ENCODE data around the gene P2RX1.
"Not testable (repeated sequence)": the region's sequence is repeated elsewhere in the genome, so short reads cannot be mapped to it uniquely, and the experiment has no call there.

Gene P2RX1

DNA sequence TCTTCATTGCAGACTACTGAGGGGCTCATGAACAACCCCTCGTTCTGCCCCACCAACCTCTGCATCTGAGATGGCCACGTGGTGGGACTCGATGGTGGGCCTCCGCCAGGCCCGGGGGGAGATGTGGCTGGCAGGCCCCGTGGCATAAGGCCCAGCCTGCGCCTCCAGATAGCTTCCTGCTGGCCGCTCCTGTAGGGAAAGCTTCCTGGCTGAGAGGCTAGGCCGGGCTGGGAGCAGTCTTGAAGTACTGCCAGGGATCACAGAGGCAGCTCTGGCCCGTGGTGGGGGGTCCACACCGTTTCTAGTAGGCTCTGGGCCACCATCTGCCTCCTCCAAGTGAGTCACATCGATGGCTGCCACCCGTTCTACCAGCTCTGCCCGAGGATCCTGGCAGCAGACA lies 31.0 kb downstream of the P2RX1 start:
- DNase-seq: no peak

DNA sequence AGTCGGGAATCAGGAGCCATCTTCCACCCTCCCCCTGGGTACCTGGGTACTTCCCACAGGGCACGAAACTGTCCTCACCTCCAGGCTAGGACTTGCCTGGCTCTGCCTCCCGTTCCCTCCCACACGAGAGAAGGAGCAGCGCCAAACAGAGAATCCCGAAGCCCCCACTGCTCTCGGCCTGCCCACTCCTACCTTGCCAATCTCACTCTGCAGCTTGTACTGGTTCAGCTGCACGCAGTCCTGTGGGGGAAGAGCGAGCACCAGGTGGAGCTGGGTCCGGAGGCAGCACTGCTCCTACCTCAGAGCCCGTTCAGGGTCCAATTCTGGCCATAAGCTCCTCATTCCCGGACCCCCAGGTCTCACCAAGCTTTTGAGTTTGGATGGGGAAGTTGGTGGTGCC lies 32.1 kb downstream of the P2RX1 start:
- no peak for DNase-seq

DNA sequence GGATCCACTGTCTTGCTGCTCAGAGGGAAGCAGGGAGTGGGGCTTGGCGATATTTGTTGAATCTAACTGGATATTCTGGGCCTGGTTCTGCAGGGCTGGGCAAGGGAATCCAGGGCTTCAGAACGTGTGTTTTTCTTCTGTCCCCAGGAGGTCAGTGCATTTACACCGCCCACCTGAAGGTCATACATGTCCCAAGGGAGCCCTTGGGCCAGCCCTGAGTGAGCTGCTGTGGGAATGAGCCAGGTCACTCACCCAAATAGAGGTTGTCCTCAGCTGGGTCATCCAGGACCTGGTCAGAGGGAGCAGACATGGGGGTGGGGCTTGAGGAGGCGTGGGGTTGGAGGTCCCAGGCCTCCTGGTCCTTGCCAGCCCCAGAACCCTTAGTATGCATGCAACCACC lies 34.0 kb downstream of the P2RX1 start:
- no peak for DNase-seq

DNA sequence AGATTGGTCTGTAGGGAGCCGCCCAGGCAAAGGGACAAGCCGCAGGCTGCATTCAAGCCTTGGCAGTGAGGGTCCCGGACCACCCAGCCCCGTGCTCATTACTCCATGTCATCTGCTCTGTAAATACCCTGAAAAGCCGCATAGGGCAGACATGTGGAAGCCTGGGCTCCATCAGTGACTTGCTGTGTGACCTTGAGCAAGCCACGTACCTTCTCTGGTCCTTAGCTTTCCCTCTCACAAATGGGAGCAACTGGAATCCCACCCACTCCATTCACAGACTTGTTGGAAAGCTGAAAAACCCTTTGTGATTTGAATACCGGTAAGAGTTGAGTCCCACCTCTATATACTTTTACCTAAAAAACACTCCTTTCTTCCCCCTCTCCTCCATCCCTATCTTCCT lies 35.3 kb downstream of the P2RX1 start:
- DNase-seq: no peak

DNA sequence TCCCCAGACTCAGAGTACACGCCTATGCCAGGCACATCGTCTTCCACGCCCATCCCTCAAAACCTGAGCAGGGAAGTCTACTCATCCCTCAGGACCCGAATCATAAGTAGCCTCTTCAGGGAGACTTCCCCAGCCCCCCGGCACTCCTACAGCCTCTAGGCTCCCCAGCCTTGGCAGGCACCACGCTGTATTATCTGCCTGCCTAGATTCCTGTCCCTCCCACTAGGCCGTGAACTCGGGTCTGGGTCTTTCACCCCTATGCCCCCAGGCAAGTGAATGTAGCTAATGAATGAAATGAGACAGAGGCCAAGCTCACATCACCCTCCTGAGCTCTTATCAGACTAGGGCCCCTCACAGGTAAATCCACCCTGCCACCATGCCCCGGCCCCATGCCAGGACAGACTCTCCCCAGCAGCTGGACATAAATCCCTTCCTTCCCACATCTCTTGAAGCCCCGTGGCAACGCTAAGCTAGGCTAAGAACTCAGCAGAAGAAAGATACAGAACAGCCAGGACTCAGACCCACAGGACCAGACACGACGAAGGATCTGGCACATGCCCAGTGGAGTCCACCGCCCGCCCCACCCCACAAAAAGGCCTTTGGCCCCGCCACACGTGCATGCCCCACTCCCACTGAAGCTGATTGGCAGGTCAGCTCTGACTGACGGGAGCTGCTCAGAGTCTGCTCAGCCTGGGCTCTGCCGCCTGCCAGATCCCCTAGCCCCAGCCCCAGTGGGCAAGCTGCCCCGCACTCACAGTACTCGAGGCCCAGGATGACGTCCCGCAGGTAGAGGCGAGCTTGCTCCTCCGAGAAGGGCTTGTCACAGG lies 36.5 kb downstream of the P2RX1 start:
- DNase-seq: no peak

DNA sequence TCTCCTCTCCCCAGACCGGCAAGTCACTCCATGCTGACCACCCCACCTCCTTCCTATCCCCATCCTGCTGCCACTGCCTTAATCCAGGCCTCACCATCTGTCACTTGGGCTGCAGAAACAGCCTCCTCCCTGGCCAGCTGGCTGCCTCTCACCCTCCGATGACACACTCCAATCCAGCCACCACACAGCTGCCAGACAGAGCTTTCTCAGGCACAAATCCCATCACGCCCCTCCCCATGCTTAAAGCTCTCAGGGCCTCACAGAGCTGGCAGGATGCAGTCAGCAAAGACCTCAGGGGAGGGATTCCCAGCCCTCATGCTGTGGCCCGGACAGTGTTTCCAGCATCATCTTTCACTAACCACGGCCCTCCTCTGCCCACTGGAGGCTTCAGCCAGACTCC lies 37.1 kb downstream of the P2RX1 start:
- no peak for DNase-seq

DNA sequence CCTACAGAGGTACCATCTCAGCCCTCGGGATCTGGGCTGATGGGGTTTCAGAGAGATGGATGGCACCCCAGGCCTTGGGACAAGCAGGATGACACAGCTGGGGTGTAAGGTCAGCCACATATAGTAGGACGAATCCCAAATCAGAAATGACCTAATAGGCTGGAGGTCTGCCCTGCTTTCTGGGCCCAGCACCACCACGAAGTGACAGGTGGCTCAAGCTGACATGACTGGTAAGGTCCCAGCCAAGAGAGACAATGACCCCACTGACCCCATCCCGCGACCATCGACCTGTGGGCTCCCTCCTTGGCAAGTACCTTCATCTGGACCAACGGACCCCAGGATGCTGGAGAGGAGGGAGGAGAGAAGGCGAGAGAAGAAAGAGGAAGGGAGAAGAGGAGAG lies 39.0 kb downstream of the P2RX1 start:
- no peak for DNase-seq

DNA sequence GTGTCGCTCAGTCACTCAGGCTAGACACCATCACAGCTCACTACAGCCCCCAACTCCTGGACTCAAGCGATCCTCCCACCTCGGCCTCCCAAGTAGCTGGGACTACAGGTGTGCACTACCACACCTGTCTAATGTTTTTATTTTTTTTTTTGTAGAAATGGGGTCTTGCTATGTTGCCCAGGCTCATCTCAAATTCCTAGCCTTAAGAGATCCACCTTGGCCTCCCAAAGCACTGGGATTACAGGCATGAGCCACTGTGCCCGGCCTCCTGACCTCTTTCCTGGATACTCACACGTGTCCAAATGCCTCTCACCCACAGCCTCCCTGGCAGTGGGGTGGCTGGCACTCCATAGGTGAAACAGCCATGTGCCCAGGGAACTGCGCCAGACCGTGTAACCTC lies 40.9 kb downstream of the P2RX1 start:
- no peak for DNase-seq

DNA sequence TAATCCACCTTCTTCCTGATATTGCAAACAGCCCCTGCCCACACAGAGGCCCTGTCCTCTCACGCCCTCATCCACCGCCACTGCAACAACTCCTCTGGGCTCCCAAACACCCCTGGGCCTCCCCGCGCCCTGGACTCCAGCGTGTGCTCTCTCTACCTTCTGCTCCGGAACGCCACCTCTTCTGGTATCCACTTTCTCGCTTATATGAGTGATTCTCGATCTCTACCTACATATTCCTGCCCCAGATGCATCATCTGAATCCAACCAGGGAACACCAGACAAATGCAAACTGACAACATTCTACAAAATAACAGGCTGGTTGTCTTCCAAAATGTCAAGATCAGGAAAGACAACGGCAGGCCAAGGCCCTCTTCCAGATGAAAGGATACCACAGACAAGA lies 42.4 kb downstream of the P2RX1 start:
- DNase-seq: no peak

DNA sequence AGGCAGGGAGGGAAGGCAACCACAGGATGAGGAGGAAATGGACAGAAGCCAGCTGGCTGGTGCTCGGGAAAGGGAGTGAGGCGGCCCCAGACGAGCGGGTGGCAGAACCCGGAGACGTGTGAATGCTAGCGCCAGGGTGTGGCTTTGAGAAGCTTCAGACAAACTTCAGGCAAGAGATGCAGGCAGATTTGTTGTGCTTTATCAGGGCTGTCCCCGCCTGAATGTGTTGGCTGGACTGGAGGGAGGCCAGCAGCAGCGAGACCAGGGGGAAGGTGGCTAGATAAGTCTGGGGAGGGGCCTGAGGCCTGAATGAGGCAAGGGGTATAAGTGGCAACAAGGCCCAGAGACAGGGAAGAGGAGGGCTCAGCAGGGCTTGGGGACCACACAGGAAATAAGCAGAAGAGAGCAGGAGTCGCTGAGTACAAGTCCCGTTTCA lies 45.4 kb downstream of the P2RX1 start:
- DNase-seq: no peak

DNA sequence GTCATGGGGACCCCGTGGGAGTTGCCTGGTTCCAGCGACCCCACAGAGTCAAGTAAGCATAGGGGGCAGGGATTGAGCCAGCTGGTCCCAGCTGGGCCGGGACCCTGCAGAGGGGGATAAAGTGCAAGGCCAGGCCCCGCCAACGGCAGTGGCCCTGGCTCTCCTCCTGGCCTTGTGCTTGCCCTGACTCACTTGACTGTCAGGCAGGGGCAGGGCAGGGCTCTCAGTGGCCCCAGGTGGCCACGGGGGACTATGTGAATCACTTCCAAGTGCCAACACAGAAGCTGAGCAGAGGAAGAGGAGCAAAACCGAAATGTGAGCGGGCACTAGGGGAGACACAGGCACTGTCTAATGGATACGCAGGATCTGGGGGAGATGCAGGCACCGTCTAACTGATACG lies 48.7 kb downstream of the P2RX1 start:
- DNase-seq: no peak

DNA sequence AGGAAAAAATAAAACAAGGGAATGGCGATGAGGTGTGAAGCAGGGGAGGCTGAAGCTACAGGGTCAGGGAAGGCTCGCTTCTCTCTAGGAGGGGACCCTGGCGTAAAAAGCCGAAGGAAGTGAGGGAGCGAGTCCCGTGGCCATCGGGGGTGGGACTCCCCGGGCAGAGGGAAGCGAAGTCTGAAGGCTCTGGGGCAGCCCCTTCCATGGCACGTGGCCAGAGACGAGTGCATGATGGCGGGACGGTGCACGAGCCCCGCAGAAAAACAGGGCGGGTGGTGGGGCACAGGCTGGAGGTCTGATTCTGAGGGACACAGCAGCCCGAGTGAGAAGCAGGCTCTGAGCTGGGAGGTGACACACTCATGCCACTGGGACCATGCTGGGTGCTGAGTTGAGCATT lies 49.2 kb downstream of the P2RX1 start:
- no peak for DNase-seq

DNA sequence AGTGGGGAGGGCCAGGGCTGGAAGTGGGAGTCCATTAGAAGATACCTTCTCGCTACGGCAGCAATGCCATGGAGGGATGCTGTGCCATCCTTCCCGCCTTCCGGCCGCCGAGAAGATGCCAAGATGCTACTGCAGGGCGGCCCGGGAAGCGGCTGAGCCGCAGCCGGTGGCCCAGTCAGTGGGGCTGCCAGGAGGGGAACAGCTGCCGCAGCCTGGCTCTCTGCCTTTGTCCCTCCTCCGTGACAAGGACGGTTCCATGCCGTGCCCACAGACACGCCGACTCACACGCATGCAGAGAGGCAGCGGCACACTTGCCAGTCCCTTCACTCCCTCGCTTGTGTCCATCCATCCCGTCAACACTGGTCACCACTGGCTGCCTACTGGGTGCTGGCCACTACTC lies 50.0 kb downstream of the P2RX1 start:
- no peak for DNase-seq

DNA sequence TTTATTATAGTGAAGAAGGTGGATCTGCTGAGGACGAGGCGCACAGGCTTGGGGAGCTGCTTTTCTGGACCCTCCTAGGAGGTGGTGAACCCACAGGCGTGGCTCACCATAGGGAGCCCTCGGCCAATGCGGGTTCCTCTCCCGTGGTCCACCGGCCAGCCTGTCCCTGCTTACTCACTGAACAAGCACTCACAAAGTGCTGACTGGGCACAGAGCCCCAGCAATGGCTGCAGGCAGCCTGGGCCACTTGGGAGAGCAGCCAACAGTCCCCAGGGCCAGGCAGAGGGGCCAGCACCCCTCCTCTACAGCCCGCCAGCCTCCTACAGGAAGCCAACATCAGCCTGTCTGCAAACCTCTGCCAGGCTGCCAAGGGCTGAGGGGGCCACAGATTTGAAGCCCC lies 51.1 kb downstream of the P2RX1 start:
- no peak for DNase-seq

DNA sequence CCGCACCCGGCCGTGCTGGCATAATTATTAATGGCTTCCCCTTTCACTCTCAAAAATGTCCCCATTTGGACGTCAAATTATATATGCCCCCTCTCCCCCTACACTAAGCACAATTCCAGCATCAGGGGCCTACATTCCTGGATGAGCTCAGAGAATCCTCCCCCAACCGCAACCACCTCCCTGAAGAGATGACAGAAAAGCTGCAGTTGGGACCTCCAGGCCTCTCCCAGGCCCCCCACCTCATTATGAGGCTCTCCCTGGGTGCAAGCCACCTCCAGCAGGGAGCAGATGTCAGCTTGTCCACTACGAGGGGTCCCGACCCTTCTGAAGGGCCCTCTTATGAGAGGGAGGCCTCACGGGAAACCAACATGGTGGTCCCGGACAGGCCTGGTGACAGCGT lies 51.7 kb downstream of the P2RX1 start:
- no peak for DNase-seq

DNA sequence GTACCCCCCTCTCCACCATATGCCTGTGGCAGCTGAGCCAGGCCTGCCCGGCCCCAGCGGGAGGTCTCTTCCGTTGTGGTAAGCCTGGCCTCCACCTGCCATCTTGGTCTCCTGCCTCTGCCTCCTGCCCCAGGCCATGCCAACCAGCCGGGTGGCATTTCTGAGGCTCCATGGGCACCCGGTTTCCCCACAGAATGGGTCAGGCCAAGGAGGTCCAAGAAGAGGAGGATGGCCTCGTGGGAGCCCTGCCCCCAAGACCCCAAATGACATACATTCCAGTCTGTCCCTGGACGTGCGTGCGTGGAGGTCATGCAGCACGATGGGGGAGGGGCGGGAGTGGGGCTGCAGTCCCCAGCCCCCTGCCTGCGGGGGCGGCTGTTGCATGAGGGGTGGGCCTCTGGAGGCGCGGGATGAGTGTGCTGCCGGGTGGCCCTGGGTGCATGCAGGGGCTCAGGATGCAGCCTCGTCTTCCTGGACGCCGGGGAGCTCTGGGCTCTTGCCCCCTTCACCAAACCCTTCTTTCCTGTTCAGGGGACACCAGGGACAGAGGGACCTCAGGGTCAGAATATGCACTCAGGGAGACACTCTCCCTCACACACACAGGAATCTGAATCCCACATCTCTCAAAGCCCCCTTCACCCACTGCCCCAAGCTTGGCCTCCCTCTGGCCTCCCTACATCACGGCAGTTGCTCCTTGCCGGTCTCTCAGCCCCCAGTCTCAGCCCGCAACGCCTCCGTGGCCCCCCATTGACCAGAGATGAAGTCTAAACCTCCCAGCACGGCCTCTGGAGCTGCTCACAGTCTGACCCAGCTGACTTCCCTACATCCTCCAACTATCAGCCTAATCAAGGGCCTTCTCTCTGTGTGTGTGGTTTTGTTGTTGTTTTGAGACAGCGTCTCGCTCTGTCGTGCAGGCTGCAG lies 54.2 kb downstream of the P2RX1 start:
- no peak for DNase-seq

DNA sequence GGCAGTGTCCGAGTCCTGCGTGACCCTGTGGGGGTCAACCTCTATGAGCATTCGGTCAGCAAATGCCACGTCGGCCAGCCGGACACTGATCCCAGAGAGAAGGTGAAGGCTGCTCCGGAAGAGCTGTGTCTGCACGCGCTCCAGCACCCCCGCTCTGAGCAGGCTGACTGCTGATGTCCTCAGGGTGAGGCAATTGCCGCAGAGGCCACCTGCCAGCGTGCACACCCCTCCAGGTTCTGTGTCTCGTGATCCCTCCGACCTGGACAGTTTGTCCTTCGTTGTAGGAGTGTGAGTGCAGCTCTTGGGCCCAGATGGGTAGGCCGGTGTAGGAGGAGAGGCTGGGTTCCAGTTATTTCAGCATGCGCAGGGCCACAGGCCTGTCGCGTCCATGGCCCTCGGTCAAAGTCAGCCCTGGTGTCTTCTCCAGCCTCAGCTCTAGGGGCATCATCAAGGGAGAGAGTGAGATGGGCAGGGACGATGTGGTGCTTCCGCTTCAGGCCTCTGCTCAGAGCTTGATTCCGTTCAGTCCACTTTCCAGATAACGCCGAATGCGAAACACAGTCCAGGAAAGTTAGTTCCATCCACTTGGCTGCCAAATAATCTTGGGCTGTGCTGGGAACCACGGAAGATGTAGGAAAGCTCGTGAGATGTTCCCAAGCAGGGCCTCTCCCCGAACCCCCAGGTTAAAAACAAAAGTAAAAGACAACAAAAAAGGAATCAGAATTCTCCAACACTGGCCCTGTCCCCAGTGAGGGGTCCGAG lies 55.1 kb downstream of the P2RX1 start:
- DNase-seq: no peak

DNA sequence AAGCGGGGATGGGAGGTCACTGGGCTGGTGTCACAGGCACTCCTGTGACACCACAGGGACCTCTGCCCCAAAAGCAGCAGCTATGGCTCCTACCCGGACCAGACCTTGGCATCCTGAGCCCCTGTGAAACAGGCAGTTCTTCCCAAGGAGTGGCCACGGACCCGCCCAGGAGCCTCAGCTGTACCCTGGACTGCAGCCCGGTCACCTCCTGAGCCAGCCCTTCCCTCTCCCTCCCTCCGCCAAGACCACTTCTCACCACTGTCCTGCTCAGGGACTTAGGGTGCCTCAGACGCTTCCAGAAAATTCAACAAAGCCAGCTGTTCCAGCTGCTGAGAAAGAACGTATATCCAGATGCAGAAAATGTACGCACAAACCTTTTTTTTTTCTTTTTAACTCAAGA lies 56.3 kb downstream of the P2RX1 start:
- no peak for DNase-seq

DNA sequence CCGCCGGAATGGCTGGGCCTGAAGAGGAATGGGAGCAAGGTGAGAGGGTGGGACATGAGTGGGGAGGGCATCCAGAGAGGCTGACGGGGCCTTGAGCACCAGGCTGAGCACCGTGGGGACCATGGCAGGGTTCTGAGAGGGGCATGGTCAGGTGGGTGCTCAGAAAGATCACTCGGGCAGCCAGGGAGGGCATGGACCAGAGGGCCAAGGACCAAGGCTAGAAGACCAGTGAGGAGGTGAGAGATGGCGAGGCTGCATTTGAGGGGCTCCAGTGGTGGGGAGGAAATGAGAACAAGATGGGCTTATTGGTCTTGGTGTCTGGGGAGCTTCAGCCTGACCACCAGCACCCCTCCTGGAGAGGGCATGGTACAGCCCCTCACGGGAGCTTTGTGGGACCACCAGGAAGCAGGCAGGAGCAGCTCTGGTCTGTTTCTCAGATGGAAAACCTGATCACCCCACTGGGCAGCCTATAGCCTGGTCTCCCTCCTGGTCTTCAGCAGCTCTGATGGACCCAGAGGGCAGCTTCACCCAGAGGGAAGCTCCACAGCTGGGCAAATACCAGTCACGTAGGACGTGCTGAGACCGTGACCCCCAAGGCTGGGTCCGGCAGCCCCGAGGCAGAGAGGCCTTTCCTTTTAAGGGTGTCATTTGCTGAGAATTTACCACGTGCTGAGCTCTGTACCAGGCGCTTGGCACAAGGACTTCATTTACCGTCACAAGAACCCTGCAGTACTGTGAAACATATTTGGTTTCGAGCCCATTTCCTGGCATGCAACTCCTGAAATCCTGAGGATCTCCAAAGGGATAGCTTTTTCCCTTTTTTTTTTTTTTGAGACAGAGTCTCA lies 58.8 kb downstream of the P2RX1 start:
- no peak for DNase-seq

DNA sequence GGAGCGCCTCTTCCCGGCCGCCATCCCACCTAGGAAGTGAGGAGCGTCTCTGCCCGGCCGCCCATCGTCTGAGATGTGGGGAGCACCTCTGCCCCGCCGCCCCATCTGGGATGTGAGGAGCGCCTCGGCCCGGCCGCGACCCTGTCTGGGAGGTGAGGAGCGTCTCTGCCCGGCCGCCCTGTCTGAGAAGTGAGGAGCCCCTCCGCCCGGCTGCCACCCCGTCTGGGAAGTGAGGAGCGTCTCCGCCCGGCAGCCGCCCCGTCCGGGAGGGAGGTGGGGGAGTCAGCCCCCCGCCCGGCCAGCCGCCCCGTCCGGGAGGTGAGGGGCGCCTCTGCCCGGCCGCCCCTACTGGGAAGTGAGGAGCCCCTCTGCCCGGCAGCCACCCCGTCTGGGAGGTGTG lies 62.1 kb downstream of the P2RX1 start:
- not testable (repeated sequence) for DNase-seq

DNA sequence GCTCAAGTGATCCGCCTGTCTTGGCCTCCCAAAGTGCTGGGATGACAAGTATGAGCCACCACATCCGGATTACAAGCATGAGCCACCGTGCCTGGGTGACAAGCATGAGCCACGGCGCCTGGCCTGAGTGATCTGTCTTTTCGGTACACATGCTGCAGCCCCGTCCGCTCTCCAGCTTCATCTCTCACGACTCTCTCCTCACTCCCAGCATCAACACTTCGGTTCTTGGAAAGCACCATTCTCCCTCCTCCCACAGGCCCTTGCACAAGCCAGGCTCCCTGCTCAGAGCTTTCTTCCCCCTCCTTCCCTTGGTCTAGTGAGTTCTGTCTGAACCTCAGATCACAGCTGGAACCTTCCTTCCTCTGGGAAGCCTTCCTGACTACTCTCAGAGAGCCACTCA lies 63.7 kb downstream of the P2RX1 start:
- DNase-seq: no peak

DNA sequence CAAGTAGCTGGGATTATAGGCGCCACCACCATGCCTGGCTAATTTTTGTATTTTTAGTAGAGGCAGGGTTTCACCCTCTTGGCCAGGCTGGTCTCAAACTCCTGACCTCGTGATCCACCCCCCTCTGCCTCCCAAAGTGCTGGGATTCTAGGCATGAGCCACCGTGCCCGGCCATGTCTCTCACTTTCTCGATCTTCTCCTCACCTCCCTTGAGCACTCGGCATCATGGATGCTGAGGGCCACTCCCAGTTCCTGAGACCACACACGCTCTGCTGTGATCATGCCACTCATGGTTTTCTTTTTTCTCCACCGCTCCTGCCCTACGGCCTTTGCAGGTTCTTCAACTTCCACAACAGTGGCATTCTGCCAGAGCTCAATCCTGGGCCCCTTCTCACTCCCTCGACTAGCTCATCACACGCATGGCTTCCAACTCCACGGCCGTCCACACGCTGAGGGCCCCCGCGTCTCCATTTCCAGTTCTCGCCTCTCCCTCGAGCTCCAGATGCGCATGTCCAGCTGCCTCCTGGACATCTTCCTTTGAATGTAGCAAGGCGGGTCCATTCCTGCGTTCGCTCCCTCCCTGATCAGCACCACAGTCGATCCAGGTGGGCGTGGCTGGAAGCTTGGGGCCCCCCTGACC lies 64.7 kb downstream of the P2RX1 start:
- DNase-seq: no peak

All from NCI-H526 treated with DMSO at 0.1 percent for 48 hours (cell line).